Keratinocyte (primary cell): ENCODE measurements around the gene P4HA1. TPM values are rescaled to one million over a fixed set of nuclear protein-coding genes. Genes with fewer than 3 reads are reported as not detected.
"Not testable (repeated sequence)": the region's sequence is repeated elsewhere in the genome, so short reads cannot be mapped to it uniquely, and the experiment has no call there.

Experiments
- DNase-seq: peaks from one replicate; pipeline ENCODE4 v3.0.0-alpha.2; 2011; ENCODE audit warnings: low read depth, missing footprints, low spot score
- FAIRE-seq: peaks from 2 replicates; lab custom pipeline; 2011; peaks lifted over from hg19 to GRCh38; lab: Jason Lieb, UNC
- H2AFZ ChIP-seq: 2 replicates; pipeline ENCODE4 v1.6.0; 2012; ENCODE audit warnings: low read length, control low read depth, inconsistent platforms; ENCODE audit not compliant: control insufficient read depth
- H3K27ac ChIP-seq: 2 replicates; pipeline ENCODE4 v1.5.1; 2011; ENCODE audit warnings: low read length; ENCODE audit not compliant: control insufficient read depth, insufficient read depth
- H3K27me3 ChIP-seq: 3 replicates; pipeline ENCODE4 v1.6.0; 2011; ENCODE audit warnings: low read length; ENCODE audit not compliant: control insufficient read depth, insufficient read depth; ENCODE audit errors: extremely low read depth
- H3K36me3 ChIP-seq, 2 experiments: 2 replicates in 1 of 2; 3 replicates in 1 of 2; pipeline ENCODE4 v1.5.1; 2011; ENCODE audit warnings: low read length in 2 of 2, mild to moderate bottlenecking in 1 of 2; ENCODE audit not compliant: control insufficient read depth in 2 of 2, insufficient read depth in 2 of 2; ENCODE audit errors: extremely low read depth in 1 of 2
- H3K4me1 ChIP-seq: 3 replicates; pipeline ENCODE4 v1.5.1; 2011; ENCODE audit warnings: low read length; ENCODE audit not compliant: control insufficient read depth, insufficient read depth; ENCODE audit errors: extremely low read depth
- H3K4me2 ChIP-seq: 3 replicates; pipeline ENCODE4 v1.6.0; 2011; ENCODE audit warnings: low read depth, low read length; ENCODE audit not compliant: control insufficient read depth, insufficient read depth; ENCODE audit errors: extremely low read depth
- H3K4me3 ChIP-seq, 3 experiments: fragments of 200-600 bp in 1 of 3; sonication (generic) in 1 of 3; 2 replicates in 2 of 3; 3 replicates in 1 of 3; pipeline ENCODE4 v1.5.1; 2011 to 2016; ENCODE audit warnings: low read length in 3 of 3, mild to moderate bottlenecking in 3 of 3, control low read depth in 2 of 3, inconsistent platforms in 1 of 3, low read depth in 1 of 3, mixed read lengths in 1 of 3, mixed run types in 1 of 3, moderate library complexity in 1 of 3; ENCODE audit not compliant: control insufficient read depth in 2 of 3, insufficient read depth in 2 of 3; ENCODE audit errors: extremely low read depth in 1 of 3
- H3K79me2 ChIP-seq: 2 replicates; pipeline ENCODE4 v1.6.0; 2012; ENCODE audit warnings: low read length; ENCODE audit not compliant: control insufficient read depth, insufficient read depth
- H3K9ac ChIP-seq: 3 replicates; pipeline ENCODE4 v1.6.0; 2011; ENCODE audit warnings: low read length; ENCODE audit not compliant: control insufficient read depth, insufficient read depth; ENCODE audit errors: extremely low read depth
- H3K9me1 ChIP-seq: 3 replicates; pipeline ENCODE4 v1.6.0; 2011; ENCODE audit warnings: low read length; ENCODE audit not compliant: control insufficient read depth, insufficient read depth; ENCODE audit errors: extremely low read depth
- H3K9me3 ChIP-seq: 2 replicates; pipeline ENCODE4 v1.5.1; 2012; ENCODE audit warnings: low read depth, low read length; ENCODE audit not compliant: control insufficient read depth
- H4K20me1 ChIP-seq: 3 replicates; pipeline ENCODE4 v1.6.0; 2011; ENCODE audit warnings: low read length; ENCODE audit not compliant: control insufficient read depth, insufficient read depth; ENCODE audit errors: extremely low read depth
- EZH2 ChIP-seq: IDR thresholded peaks from one replicate; pipeline ENCODE4 v1.6.1; 2012; ENCODE audit warnings: inconsistent platforms, mild to moderate bottlenecking, low read length, moderate library complexity
- dilution Hi-C: fragments of 300-500 bp; cut with MboI; formaldehyde crosslinking; loops from one replicate; pipeline ENCODE4 v1.7.0; 2020; ENCODE audit warnings: low sequenced_read_pairs; ENCODE audit not compliant: extremely low pct_ligation_motif_present
- polyA plus RNA-seq, 5 experiments: library from polyadenylated mRNA; depleted of rRNA in 3 of 5; stranded (reverse) in 3 of 5; stranded (forward) in 1 of 5; unstranded in 1 of 5; fragments of >200 nt; gene quantifications; 1 replicate in 1 of 5; 2 replicates in 3 of 5; 3 replicates in 1 of 5; pipeline versions ENCODE4 v1.2.1 to v1.2.3, GENCODE V29; 2011 to 2012; ENCODE audit warnings: missing spikeins in 2 of 5, low read depth in 1 of 5, low replicate concordance in 1 of 5
- TF ChIP-seq, protein P1 (sequence below), 3 experiments: IDR thresholded peaks in 1 of 3; conservative IDR thresholded peaks in 1 of 3; optimal IDR thresholded peaks in 1 of 3; 2 replicates in 2 of 3; 3 replicates in 1 of 3; pipeline versions ENCODE3 to v1.5.1; 2011; ENCODE audit warnings: low read length in 3 of 3, mild to moderate bottlenecking in 3 of 3, moderate library complexity in 2 of 3, control low read depth in 1 of 3, inconsistent platforms in 1 of 3; ENCODE audit not compliant: insufficient read depth in 2 of 3; ENCODE audit errors: extremely low read depth in 1 of 3

P4HA1 gene
- polyA plus RNA-seq, 1 donor (not counting 4 experiments of a cell fraction or from before 2014, with no cell fraction given), result 67.4 TPM

DNA sequence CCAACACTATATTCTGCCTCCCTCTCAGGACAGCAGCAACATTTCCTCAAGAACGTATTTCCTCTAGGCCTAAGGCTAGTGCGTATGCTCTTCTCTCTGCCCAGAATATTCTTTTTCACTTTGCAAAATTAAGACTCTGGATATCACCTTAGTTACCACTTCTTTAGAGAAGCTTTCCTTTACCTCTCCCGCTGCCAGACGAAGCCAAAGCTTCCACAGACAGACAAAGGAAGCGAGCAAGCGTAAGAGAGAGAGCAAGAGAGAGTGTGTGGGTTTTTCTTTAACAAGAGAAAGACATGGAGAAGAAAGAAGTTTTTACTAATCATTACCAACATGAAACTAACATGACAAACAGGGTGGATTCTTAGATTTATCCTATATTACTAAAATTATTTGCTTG lies 64.1 kb downstream of the P4HA1 start:
- Histone ChIP-seq H4K20me1 (no peaks in the 10 kb centered on the region), H3K4me3 (no peak overlapping the region), H3K4me2 (no peak overlapping the region), H2AFZ (no peak overlapping the region), H3K36me3 (peaks cover 0 to 5% of the 10 kb centered on the region in 2 experiments), H3K9me3 (no peaks in the 10 kb centered on the region), H3K9ac (no peak overlapping the region), H3K27ac (no peak overlapping the region), H3K27me3 (no peaks in the 10 kb centered on the region), H3K9me1 (no peaks in the 10 kb centered on the region), H3K4me1 (peaks cover 4% of the 10 kb centered on the region), H3K79me2 (no peaks in the 10 kb centered on the region)
- FAIRE-seq (no peak), DNase-seq (no peak)
- dilution Hi-C loops, result no loop called here
- TF ChIP-seq EZH2, result no peak
- TF ChIP-seq, protein P1, sequence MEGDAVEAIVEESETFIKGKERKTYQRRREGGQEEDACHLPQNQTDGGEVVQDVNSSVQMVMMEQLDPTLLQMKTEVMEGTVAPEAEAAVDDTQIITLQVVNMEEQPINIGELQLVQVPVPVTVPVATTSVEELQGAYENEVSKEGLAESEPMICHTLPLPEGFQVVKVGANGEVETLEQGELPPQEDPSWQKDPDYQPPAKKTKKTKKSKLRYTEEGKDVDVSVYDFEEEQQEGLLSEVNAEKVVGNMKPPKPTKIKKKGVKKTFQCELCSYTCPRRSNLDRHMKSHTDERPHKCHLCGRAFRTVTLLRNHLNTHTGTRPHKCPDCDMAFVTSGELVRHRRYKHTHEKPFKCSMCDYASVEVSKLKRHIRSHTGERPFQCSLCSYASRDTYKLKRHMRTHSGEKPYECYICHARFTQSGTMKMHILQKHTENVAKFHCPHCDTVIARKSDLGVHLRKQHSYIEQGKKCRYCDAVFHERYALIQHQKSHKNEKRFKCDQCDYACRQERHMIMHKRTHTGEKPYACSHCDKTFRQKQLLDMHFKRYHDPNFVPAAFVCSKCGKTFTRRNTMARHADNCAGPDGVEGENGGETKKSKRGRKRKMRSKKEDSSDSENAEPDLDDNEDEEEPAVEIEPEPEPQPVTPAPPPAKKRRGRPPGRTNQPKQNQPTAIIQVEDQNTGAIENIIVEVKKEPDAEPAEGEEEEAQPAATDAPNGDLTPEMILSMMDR (optimal IDR thresholded peaks at IDR 0.05 in 1 of 3, IDR thresholded peaks at IDR 0.05 in 1 of 3, conservative IDR thresholded peaks at IDR 0.05 in 1 of 3; ENCODE audit: extremely low read depth in 1 of 3, insufficient read depth in 2 of 3, low read length in 3 of 3), result no peak

DNA sequence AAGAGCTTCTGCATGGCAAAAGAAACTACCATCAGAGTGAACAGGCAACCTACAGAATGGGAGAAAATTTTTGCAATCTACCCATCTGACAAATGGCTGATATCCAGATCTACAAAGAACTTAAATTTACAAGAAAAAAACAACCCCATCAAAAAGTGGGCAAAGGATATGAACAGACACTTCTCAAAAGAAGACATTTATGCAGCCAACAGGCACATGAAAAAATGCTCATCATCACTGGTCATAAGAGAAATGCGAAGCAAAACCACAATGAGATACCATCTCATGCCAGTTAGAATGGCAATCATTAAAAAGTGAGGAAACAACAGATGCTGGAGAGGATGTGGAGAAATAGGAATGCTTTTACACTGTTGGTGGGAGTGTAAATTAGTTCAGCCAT lies 70.0 kb downstream of the P4HA1 start:
- H3K9me3 ChIP-seq, H3K27ac ChIP-seq, H3K4me3 ChIP-seq, H4K20me1 ChIP-seq, H2AFZ ChIP-seq, H3K27me3 ChIP-seq, H3K4me1 ChIP-seq, H3K79me2 ChIP-seq, FAIRE-seq, H3K9ac ChIP-seq, DNase-seq, H3K9me1 ChIP-seq, H3K36me3 ChIP-seq, dilution Hi-C loops, H3K4me2 ChIP-seq: not testable (repeated sequence)

DNA sequence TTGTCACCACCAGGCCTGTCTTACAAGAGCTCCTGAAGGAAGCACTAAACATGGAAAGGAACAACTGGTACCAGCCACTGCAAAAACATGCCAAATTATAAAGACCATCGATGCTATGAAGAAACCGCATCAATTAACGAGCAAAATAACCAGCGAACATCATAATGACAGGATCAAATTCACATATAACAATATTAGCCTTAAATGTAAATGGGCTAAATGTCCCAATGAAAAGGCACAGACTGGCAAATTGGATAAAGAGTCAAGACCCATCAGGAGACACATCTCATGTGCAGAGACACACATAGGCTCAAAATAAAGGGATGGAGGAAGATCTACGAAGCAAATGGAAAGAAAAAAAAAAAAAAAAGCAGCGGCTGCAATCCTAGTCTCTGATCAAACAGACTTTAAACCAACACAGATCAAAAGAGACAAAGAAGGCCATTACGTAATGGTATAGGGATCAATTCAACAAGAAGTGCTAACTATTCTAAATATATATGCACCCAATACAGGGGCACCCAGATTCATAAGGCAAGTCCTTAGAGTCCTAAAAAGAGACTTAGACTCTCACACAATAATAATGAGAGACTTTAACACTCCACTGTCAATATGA lies 73.1 kb downstream of the P4HA1 start:
- H3K36me3 ChIP-seq, H2AFZ ChIP-seq, H3K4me3 ChIP-seq, H3K9me1 ChIP-seq, H3K27ac ChIP-seq, H3K79me2 ChIP-seq, H3K27me3 ChIP-seq, dilution Hi-C loops, FAIRE-seq, H3K9ac ChIP-seq, H3K4me1 ChIP-seq, H4K20me1 ChIP-seq, DNase-seq, H3K4me2 ChIP-seq, H3K9me3 ChIP-seq: not testable (repeated sequence)

DNA sequence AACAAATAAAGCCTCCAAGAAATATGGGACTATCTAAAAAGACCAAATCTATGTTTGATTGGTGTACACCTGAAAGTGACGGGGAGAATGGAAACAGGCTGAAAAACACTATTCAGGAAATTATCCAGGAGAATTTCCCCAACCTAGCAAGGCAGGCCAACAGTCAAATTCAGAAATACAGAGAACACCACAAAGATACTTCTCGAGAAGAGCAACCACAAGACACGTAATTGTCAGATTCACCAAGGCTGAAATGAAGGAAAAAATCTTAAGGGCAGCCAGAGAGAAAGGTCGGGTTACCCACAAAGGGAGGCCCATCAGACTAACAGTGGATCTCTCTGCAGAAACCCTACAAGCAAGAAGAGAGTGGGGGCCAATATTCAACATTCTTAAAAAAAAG lies 73.7 kb downstream of the P4HA1 start:
- H3K4me3 ChIP-seq, H3K27ac ChIP-seq, H3K79me2 ChIP-seq, dilution Hi-C loops, DNase-seq, H3K36me3 ChIP-seq, H2AFZ ChIP-seq, H3K4me1 ChIP-seq, H3K4me2 ChIP-seq, H4K20me1 ChIP-seq, H3K9me1 ChIP-seq, H3K9me3 ChIP-seq, FAIRE-seq, H3K9ac ChIP-seq, H3K27me3 ChIP-seq: not testable (repeated sequence)
